Gastroesophageal sphincter (tissue), 4 donors: ENCODE results near the gene CENPT. TPM values are rescaled to one million over a fixed set of nuclear protein-coding genes. Genes with fewer than 3 reads are reported as not detected.

Experiments used
- ATAC-seq: fragments of 150-250 bp; one replicate; pipeline ENCODE4 v1.9.1; 2016; ENCODE audit warnings: mild to moderate bottlenecking, moderate library complexity
- H3K27ac ChIP-seq, 4 donors: fragments of 200-600 bp; sonication (generic) in 3 of 4; 1 replicate in 3 of 4; 2 replicates in 1 of 4; pipeline ENCODE4 v1.5.1; 2016 to 2019
- H3K27me3 ChIP-seq: fragments of 200-600 bp; sonication (generic); one replicate; pipeline ENCODE4 v1.5.1; 2019
- H3K36me3 ChIP-seq, 2 donors: fragments of 200-600 bp; sonication (generic); one replicate each; pipeline ENCODE4 v1.5.1; 2019; ENCODE audit warnings: control low read depth in 1 of 2
- H3K4me1 ChIP-seq, 3 donors: fragments of 200-600 bp; sonication (generic); 1 replicate in 2 of 3; 2 replicates in 1 of 3; pipeline ENCODE4 v1.5.1; 2016 to 2019; ENCODE audit warnings: control low read depth in 2 of 3
- H3K4me3 ChIP-seq, 2 donors: fragments of 200-600 bp; sonication (generic); one replicate each; pipeline ENCODE4 v1.5.1; 2019; ENCODE audit warnings: mild to moderate bottlenecking in 1 of 2, moderate library complexity in 1 of 2
- H3K9me3 ChIP-seq, 3 donors: fragments of 200-600 bp; sonication (generic); one replicate each; pipeline ENCODE4 v1.5.1; 2017 to 2019; ENCODE audit warnings: control low read depth in 2 of 3
- CTCF ChIP-seq, 4 experiments: fragments of 200-600 bp in 2 of 4; fragments of 450-650 bp in 2 of 4; sonication (generic) in 1 of 4; IDR thresholded peaks; one replicate each; pipeline ENCODE4 v1.5.1; 2017 to 2019; ENCODE audit warnings: antibody characterized with exemption in 4 of 4, mild to moderate bottlenecking in 2 of 4, moderate library complexity in 2 of 4
- EP300 ChIP-seq: sonication (generic); formaldehyde crosslinking; IDR thresholded peaks from one replicate; pipeline ENCODE4 v1.6.1; 2017; ENCODE audit warnings: antibody characterized with exemption, mild to moderate bottlenecking
- POLR2A ChIP-seq, 2 donors: fragments of 450-650 bp; IDR thresholded peaks; one replicate each; pipeline ENCODE4 v1.6.1; 2017; ENCODE audit warnings: antibody characterized with exemption in 2 of 2, mild to moderate bottlenecking in 2 of 2, moderate library complexity in 1 of 2
- POLR2AphosphoS5 ChIP-seq: sonication (generic); formaldehyde crosslinking; IDR thresholded peaks from one replicate; pipeline ENCODE4 v1.6.1; 2017; ENCODE audit warnings: antibody characterized with exemption
- WGBS, 2 donors: methylation state at CpG; one replicate each; pipeline ENCODE4 v1.1.5; 2018; ENCODE audit warnings: low coverage in 1 of 2; 5-methylcytosine and 5-hydroxymethylcytosine counted together
- total RNA-seq, 4 donors: library from RNA; depleted of rRNA; stranded (reverse); fragments of >200 nt; gene quantifications; one replicate each; pipeline ENCODE4 v1.1.0, GENCODE V29; 2016

CENPT gene
- total RNA-seq, 4 donors from 2014 or later, result 15.4 to 44.2 (median 35.3) TPM

GRCh38 chr16:67801883-67802282 lies 45.6 kb downstream of the CENPT start:
- no peak for ATAC-seq
- TF ChIP-seq EP300 (no peak), CTCF (IDR thresholded peaks at IDR 0.05) (no peak), POLR2AphosphoS5 (no peak), POLR2A (IDR thresholded peaks at IDR 0.05) (no peak)
- H3K27ac ChIP-seq, result no peak overlapping the region
- H3K4me3 ChIP-seq, result no peak overlapping the region
- no peaks in the 10 kb centered on the region for H3K9me3 ChIP-seq
- H3K4me1 ChIP-seq, result peaks cover 0 to 52% (median 14%) of the 10 kb centered on the region in 3 donors
- no peaks in the 10 kb centered on the region for H3K27me3 ChIP-seq
- WGBS, 2 donors, result 94 to 100% methylated on average over 2 of the region's 2 CpGs
- H3K36me3 ChIP-seq, result peaks cover 0 to 58% of the 10 kb centered on the region in 2 donors

GRCh38 chr16:67801241-67801640 lies 46.3 kb downstream of the CENPT start:
- H3K36me3 ChIP-seq, result peaks cover 0 to 58% of the 10 kb centered on the region in 2 donors
- no peak overlapping the region for H3K4me3 ChIP-seq
- no peaks in the 10 kb centered on the region for H3K9me3 ChIP-seq
- H3K4me1 ChIP-seq, result peaks cover 0 to 52% (median 14%) of the 10 kb centered on the region in 3 donors
- 100% methylated on average over 1 of the region's 1 CpG; no CpG with 5 or more reads in 1 of the 2 donors for WGBS, 2 donors
- no peak for TF ChIP-seq CTCF (IDR thresholded peaks at IDR 0.05)
- TF ChIP-seq POLR2AphosphoS5, result no peak
- TF ChIP-seq EP300, result no peak
- no peak for TF ChIP-seq POLR2A (IDR thresholded peaks at IDR 0.05)
- no peak for ATAC-seq
- no peak overlapping the region for H3K27ac ChIP-seq
- H3K27me3 ChIP-seq, result no peaks in the 10 kb centered on the region

- TF ChIP-seq POLR2AphosphoS5, result no peak
- TF ChIP-seq EP300, result no peak
- no peak for TF ChIP-seq POLR2A (IDR thresholded peaks at IDR 0.05)
- Histone ChIP-seq H3K9me3 (no peaks in the 10 kb centered on the region), H3K27ac (no peak overlapping the region), H3K4me1 (peaks cover 0 to 46% (median 11%) of the 10 kb centered on the region in 3 donors), H3K27me3 (no peaks in the 10 kb centered on the region), H3K4me3 (no peak overlapping the region), H3K36me3 (peaks cover 0 to 58% of the 10 kb centered on the region in 2 donors)
- 98% methylated on average over 5 of the region's 7 CpGs; no CpG with 5 or more reads in 1 of the 2 donors for WGBS, 2 donors
- peak; percentile 31 for ATAC-seq
Measured at GRCh38 chr16:67800338-67800926, 47.1 kb downstream of the CENPT start.

- H3K4me1 ChIP-seq, result peaks cover 0 to 16% (median 3%) of the 10 kb centered on the region in 3 donors
- H3K27ac ChIP-seq, result no peak overlapping the region
- ATAC-seq, result no peak
- peaks cover 0 to 31% of the 10 kb centered on the region in 2 donors for H3K36me3 ChIP-seq
- H3K9me3 ChIP-seq, result no peaks in the 10 kb centered on the region
- no peaks in the 10 kb centered on the region for H3K27me3 ChIP-seq
- WGBS, 2 donors, result 100% methylated on average over 1 to 2 of the region's 5 CpGs
- H3K4me3 ChIP-seq, result no peak overlapping the region
- no peak for TF ChIP-seq POLR2A (IDR thresholded peaks at IDR 0.05)
- TF ChIP-seq CTCF (IDR thresholded peaks at IDR 0.05), result no peak
Measured at GRCh38 chr16:67796099-67796718, 51.3 kb downstream of the CENPT start.

GRCh38 chr16:67790071-67790470 lies 57.4 kb downstream of the CENPT start:
- H3K4me1 ChIP-seq, result no peaks in the 10 kb centered on the region
- no peak for ATAC-seq
- peaks cover 0 to 3% of the 10 kb centered on the region in 2 donors for H3K36me3 ChIP-seq
- H3K4me3 ChIP-seq, result no peak overlapping the region
- H3K9me3 ChIP-seq, result no peaks in the 10 kb centered on the region
- no peaks in the 10 kb centered on the region for H3K27me3 ChIP-seq
- TF ChIP-seq POLR2AphosphoS5, result no peak
- TF ChIP-seq EP300, result no peak
- TF ChIP-seq CTCF (IDR thresholded peaks at IDR 0.05), result no peak
- TF ChIP-seq POLR2A (IDR thresholded peaks at IDR 0.05), result no peak
- no peak overlapping the region for H3K27ac ChIP-seq
